Measurements from ENCODE around the gene RETREG3.

RETREG3 gene

DNA sequence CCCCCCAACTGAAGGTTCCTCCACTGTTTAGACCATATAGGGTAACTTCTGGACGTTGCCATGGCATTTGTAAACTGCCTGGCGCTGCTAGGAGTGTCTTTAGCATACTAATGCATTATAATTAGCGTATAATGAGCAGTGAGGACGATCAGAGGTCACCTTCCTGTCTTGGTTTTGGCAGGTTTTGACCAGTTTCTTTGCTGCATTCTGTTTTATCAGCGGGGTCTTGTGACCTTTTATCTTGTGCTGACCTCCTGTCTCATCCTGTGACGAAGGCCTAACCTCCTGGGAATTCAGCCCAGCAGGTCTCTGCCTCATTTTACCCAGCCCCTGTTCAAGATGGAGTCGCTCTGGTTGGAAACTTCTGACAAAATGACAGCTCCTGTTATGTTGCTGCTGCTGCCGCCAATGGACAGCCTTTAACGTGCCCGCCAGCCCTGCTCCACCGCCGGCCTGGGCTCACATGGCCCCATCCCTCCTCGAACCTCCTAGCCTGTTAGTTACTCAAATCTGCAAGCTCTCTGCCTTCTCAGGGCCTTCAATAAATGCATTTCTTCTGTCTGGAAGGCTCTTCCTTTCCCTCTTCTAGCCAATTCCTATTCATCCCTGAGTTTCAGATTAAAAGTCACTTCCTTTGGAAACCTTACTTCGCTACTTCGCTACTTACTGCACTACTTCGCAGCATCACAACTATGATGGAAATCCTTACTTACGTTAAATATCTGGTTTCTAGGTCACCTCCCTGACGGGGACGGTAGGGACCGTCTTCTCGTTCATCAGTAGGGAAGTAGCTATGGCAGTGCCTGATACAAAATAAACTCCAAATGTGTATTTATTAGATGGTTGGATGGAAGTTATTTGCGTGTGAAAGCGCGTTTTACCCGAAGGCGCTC lies 73.8 kb downstream of the RETREG3 start:
- FAIRE-seq (no peak), DNase-seq (ENCODE audit: low spot score) (no peak)

DNA sequence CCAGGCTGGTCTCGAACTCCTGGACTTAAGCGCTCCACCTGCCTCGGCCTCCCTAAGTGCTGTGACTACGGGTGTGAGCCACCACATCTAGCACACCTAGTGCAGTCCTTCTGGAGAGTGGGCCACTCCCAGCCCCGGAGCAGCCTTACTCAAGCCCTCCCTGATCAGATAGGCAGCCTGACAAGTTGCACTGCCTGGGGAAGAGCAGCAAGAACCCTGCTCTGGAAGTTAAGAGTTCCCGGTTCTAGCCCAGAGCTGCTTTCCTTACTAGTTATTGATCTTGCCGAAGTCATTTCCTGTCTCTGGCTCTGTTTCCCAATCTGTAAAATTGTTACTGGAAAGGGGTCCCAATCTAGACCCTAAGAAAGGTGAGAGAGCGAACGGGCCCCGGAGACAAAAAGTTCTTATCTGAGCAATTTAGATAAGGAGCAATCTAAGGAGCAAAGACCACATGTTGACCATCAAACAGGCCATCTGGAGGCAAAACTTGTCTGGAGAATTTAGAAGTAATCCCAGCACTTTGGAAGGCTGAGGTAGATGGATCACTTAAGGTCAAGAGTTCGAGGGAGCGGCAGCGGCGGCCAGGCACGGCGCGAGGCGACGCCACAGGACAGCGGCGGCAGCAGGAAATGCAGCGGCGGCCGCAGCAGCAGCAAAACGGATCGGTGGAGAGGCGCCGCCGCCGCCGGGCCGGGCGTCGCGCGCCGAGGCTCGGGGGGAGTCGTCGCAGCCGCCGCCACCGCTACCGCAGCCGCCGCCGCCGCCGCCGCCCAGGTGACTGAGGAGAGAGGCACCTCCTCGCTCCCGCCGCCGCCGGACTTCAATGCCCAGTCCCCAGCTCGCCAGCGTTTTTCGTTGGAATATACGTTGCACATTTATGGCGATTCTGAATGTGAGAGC lies 77.5 kb downstream of the RETREG3 start:
- DNase-seq (ENCODE audit: low spot score) (peak; percentile 47), FAIRE-seq (no peak)

DNA sequence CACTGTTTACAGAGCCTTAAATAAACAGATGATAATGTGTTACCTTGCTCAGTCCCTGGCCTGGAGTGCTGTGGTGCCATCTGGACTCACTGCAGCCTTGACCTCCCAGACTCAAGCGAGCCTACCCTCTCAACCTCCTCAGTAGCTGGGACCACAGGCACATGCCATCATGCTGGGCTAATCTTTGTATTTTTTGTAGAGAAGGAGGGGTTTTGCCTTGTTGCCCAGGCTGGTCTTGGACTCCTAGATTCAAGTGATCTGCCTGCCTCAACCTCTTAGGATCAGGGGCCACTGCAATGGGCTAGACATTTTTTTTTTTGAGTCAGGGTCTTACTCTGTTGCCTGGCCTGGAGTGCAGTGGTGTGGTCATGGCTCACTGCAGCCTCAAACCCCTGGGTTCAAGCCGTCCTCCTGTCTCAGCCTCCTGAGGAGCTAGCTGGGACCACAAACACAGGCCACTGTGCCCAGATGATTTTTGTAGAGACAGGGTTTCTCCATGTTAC lies 78.2 kb downstream of the RETREG3 start:
- no peak for FAIRE-seq
- DNase-seq (ENCODE audit: low spot score): no peak
